Activated CD8-positive, alpha-beta T cell treated with anti-CD3 and anti-CD28 coated beads for 36 hours (primary cell): ENCODE results near the gene PSMD1. TPM values are rescaled to one million over a fixed set of nuclear protein-coding genes. Genes with fewer than 3 reads are reported as not detected.

ENCODE experiments used
- ATAC-seq: fragments of 200-7000 bp; cut with Tn5 transposase; one replicate; pipeline ENCODE4 v1.10.0; 2021; ENCODE audit warnings: mild to moderate bottlenecking, moderate library complexity
- CTCF ChIA-PET: fragments of 350-600 bp; sonication (Branson Sonifier 250); formaldehyde crosslinking; loops from one replicate; lab custom pipeline; 2021; ENCODE audit warnings: antibody characterized with exemption; lab: Charles Lee
- POLR2A ChIA-PET: fragments of 350-600 bp; sonication (Branson Sonifier 250); formaldehyde crosslinking; loops from one replicate; lab custom pipeline; 2021; ENCODE audit warnings: antibody characterized with exemption; lab: Charles Lee
- DNase-seq: peaks from one replicate; pipeline ENCODE4 v3.0.0-alpha.2; 2020
- H3K27ac Mint-ChIP-seq: one replicate; pipeline ENCODE4 v1.8.0; 2021; ENCODE audit warnings: mild to moderate bottlenecking, mixed read lengths
- H3K27me3 Mint-ChIP-seq: one replicate; pipeline ENCODE4 v1.8.0; 2021; ENCODE audit warnings: mixed read lengths
- H3K36me3 Mint-ChIP-seq: one replicate; pipeline ENCODE4 v1.8.0; 2021; ENCODE audit warnings: low read depth, mixed read lengths
- H3K4me1 Mint-ChIP-seq: one replicate; pipeline ENCODE4 v1.8.0; 2021; ENCODE audit warnings: low read depth, mixed read lengths
- H3K4me3 Mint-ChIP-seq: one replicate; pipeline ENCODE4 v1.8.0; 2021; ENCODE audit warnings: mild to moderate bottlenecking, moderate library complexity, mixed read lengths
- H3K9me3 Mint-ChIP-seq: one replicate; pipeline ENCODE4 v1.8.0; 2021; ENCODE audit warnings: mixed read lengths
- intact Hi-C: fragments of 100-400 bp; cut with micrococcal nuclease; formaldehyde crosslinking; loops from one replicate; pipeline ENCODE4 v1.10.0; 2022
- total RNA-seq, 2 experiments: library from RNA; stranded (reverse); gene quantifications; one replicate each; pipeline ENCODE4 v1.2.3, GENCODE V29; 2021
- TF ChIP-seq, protein P1 (sequence below): fragments of 200-600 bp; IDR thresholded peaks from one replicate; pipeline ENCODE4 v1.8.0; 2022; ENCODE audit warnings: antibody characterized with exemption, mild to moderate bottlenecking

PSMD1 gene
- total RNA-seq, 2 experiments from 2014 or later, result 106 to 114 TPM

GRCh38 chr2:231200805-231201474 lies 144.3 kb downstream of the PSMD1 start:
- ChIA-PET CTCF (no interaction called here), POLR2A (interaction anchor here (0.6 to 1.3 kb wide), 2 partner anchors 33 to 119 kb away, joined by 3 read pairs; no protein-coding TSS in a partner anchor)
- no peaks in the 10 kb centered on the region for H3K9me3 Mint-ChIP-seq
- no peaks in the 10 kb centered on the region for H3K27me3 Mint-ChIP-seq
- intact Hi-C loops, result no loop called here
- H3K4me3 Mint-ChIP-seq, result no peak overlapping the region
- ATAC-seq, result no peak
- no peak for DNase-seq
- H3K27ac Mint-ChIP-seq, result no peak overlapping the region
- TF ChIP-seq, protein P1, sequence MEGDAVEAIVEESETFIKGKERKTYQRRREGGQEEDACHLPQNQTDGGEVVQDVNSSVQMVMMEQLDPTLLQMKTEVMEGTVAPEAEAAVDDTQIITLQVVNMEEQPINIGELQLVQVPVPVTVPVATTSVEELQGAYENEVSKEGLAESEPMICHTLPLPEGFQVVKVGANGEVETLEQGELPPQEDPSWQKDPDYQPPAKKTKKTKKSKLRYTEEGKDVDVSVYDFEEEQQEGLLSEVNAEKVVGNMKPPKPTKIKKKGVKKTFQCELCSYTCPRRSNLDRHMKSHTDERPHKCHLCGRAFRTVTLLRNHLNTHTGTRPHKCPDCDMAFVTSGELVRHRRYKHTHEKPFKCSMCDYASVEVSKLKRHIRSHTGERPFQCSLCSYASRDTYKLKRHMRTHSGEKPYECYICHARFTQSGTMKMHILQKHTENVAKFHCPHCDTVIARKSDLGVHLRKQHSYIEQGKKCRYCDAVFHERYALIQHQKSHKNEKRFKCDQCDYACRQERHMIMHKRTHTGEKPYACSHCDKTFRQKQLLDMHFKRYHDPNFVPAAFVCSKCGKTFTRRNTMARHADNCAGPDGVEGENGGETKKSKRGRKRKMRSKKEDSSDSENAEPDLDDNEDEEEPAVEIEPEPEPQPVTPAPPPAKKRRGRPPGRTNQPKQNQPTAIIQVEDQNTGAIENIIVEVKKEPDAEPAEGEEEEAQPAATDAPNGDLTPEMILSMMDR, result no peak
- H3K36me3 Mint-ChIP-seq, result no peaks in the 10 kb centered on the region
- H3K4me1 Mint-ChIP-seq, result peaks cover 13% of the 10 kb centered on the region

DNA sequence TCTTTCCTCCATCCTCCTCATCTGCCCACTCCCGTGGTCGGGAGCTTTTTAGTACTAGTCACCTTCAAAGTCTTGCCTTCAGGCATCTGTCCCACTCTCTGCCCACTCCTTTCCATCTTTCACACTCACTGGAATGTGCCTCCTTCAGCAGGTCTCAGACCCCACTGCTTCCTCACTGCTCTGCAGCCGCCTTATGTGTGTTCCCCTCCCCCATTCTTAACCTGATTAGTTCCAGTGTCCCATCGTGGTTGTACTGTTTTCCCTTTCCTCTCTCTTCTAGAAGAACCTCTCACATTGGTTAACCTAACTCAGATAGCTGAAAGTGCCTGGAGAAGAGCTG lies 144.8 kb downstream of the PSMD1 start:
- CTCF ChIA-PET, result no interaction called here
- DNase-seq (no peak), ATAC-seq (no peak)
- TF ChIP-seq, protein P1, result no peak
- H3K27me3 Mint-ChIP-seq, result no peaks in the 10 kb centered on the region
- peaks cover 13% of the 10 kb centered on the region for H3K4me1 Mint-ChIP-seq
- POLR2A ChIA-PET, result no interaction called here
- no peaks in the 10 kb centered on the region for H3K9me3 Mint-ChIP-seq
- intact Hi-C loops, result no loop called here
- H3K36me3 Mint-ChIP-seq, result no peaks in the 10 kb centered on the region
- no peak overlapping the region for H3K4me3 Mint-ChIP-seq
- no peak overlapping the region for H3K27ac Mint-ChIP-seq

DNA sequence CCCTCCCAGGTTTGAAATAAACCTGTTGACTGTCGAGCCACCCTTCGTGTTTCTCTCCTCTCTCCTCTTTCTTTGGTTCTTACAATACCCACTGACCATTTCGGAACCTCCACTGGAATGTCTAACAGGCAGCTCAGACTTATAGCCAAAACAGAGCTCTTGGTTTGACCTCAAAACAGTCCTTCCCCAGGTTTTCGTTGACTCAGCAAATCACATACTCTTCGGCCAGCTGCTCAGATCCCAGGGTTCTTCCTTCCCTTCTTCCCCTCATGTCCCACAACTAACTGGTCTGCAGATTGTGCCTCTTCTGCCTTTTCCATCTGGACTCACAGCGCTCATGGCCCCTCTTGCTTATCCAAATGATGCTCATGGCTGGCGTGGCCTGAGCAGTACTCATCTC lies 146.4 kb downstream of the PSMD1 start:
- ChIA-PET CTCF (no interaction called here), POLR2A (no interaction called here)
- Mint-ChIP-seq H3K4me1 (peaks cover 9% of the 10 kb centered on the region), H3K4me3 (no peak overlapping the region), H3K9me3 (no peaks in the 10 kb centered on the region), H3K27ac (no peak overlapping the region), H3K36me3 (no peaks in the 10 kb centered on the region), H3K27me3 (no peaks in the 10 kb centered on the region)
- DNase-seq (no peak), ATAC-seq (no peak)
- intact Hi-C loops, result no loop called here
- TF ChIP-seq, protein P1, result no peak

DNA sequence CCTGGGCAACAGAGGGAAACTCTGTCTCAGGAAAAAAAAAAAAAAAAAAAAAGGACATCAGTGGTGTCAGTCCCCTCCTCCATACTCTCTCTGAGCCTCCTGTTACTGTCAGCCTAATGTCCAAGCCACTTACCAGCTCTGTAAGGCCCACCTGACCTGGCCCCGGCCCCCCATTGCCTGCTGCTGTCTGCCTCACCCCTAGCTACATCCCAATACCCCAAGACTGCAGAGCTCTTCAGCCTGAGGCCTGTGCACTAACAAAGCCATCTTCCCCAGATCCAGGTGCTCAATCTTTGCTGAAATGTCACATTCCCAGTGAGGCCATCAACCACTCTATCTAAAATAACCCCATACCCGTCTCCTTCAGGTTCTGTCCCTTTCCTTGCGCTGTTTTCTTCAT lies 147.5 kb downstream of the PSMD1 start:
- H3K27me3 Mint-ChIP-seq, result no peaks in the 10 kb centered on the region
- no peak overlapping the region for H3K4me3 Mint-ChIP-seq
- ATAC-seq, result no peak
- TF ChIP-seq, protein P1, result no peak
- H3K9me3 Mint-ChIP-seq, result no peaks in the 10 kb centered on the region
- ChIA-PET CTCF (no interaction called here), POLR2A (no interaction called here)
- intact Hi-C loops, result no loop called here
- H3K4me1 Mint-ChIP-seq, result peaks cover 6% of the 10 kb centered on the region
- H3K36me3 Mint-ChIP-seq, result no peaks in the 10 kb centered on the region
- no peak for DNase-seq
- no peak overlapping the region for H3K27ac Mint-ChIP-seq

DNA sequence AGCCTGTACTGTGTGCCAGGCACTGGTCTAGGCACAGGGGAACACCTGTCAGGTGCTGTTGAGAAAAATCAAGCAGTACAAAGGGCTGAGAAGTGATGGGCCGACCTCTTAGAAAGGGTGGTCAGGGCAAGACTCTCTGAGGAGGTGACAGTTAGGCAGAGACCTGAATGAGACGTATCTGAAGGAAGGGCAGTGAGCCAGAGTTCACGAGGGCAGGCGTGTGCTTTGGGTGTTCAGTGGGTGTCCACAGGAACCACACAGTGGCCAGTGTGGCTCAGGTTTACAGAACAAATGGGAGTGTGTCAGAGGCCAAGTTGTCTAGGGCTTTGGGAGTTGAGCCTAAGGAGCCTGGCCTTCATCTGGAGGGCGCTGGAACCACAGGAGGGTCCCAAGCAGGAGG lies 147.9 kb downstream of the PSMD1 start:
- TF ChIP-seq, protein P1, result no peak
- ChIA-PET CTCF (no interaction called here), POLR2A (no interaction called here)
- DNase-seq, result no peak
- Mint-ChIP-seq H3K4me3 (no peak overlapping the region), H3K4me1 (peaks cover 4% of the 10 kb centered on the region), H3K27me3 (no peaks in the 10 kb centered on the region), H3K9me3 (no peaks in the 10 kb centered on the region), H3K36me3 (no peaks in the 10 kb centered on the region), H3K27ac (no peak overlapping the region)
- intact Hi-C loops, result no loop called here
- ATAC-seq, result no peak
